ENCODE data around the gene SNX15.
"Not testable (repeated sequence)": the region's sequence is repeated elsewhere in the genome, so short reads cannot be mapped to it uniquely, and the experiment has no call there.

Gene SNX15, protein sequence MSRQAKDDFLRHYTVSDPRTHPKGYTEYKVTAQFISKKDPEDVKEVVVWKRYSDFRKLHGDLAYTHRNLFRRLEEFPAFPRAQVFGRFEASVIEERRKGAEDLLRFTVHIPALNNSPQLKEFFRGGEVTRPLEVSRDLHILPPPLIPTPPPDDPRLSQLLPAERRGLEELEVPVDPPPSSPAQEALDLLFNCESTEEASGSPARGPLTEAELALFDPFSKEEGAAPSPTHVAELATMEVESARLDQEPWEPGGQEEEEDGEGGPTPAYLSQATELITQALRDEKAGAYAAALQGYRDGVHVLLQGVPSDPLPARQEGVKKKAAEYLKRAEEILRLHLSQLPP

DNA sequence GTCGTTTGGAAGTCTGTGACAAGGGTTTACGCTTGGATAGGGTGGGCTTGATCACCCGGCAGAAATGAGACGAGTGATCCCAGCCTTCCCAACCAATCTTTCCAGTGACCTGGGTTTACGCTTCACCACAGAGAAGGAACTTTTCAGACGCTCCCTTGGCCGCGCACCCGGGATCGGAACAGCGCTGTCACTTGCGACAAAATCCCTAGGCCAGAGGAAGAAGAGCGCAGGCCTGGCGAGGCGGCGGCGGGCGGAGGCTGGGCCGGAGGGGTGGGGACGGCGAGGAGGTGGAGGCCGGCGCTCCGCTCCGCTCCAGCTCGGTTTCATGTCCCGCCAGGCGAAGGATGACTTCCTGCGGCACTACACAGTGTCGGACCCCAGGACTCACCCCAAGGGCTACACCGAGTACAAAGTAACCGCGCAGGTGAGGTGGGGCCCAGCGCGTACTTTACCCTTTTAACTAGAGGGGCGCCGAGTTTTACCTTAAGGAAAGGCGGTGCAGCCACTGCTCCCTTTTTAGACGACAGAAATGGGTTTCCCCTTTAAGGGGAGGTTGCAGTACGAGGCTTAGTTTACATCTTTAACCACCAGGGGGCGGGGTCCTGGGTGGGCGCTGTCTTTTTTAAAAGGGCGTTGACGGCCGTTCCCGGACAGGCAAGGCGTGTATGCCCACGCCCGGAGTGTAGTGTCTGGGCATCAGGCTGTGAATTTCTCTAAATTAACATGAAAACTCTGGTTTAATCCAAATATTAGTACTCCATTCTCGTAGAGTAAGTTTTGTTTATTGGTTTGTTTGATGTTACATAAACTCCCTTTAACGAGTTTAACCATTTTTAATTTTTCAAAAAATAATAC is at the start of gene SNX15:
Gene SNX15 (plus strand): TSS at position 227 of the 855 bp plus-strand sequence. CDS start 99 bp downstream, at position 326.
- DNase-seq: peak; percentile 98

DNA sequence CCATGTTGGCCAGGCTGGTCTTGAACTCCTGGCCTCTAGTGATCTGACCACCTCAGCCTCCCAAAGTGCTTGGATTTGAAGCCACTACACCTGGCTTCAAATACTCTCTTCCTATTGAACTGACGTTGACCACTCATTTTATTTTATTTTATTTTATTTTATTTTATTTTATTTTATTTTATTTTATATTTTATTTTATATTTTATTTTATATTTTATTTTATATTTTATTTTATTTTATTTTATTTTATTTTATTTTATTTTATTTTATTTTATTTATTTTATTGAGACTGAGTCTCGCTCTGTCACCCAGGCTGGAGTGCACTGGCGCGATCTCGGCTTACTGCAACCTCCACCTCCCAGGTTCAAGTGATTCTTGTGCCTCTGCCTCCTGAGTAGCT is 43.9 kb upstream of the SNX15 start:
- DNase-seq: not testable (repeated sequence)

DNA sequence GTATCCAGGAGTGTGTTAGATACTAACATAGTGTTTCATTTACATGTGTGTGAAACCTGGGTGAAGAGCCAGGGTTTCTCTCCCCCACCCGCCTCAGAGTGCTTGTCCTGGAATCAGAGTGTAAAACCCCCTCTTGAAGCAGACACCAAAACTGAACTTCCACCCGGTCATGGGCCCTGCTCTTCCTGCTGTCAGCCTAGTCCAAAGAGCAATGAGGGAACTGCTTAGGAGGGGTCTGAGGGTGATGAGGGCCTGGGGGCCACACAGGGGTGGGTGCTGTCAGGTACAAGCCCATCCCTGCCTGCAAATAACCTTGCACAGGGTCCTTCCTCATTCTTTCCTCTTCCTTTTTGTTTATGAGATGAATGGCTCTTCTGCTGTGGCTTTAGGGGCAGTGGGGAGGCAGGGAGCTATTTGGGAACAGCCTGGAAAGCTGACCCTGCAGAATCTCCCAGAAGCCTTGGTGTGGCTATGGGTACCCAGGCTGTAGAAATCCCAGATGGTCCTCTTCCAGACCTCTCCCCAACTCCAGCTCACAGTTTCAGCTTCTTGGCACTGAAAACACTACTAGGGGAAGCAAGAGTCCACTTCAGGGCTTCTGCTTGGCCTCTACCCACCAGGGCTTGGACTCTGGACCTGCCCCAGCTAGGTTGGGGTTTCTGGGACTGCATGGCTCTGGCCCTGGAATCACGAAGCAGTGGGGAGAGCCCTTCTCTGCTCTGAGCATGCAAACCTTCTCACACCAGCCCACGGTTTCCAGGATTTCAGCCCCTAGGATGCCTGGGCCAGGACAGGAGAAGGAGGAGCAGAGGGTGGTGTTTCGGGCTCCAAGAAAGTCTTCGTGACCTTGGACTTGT is 39.0 kb upstream of the SNX15 start:
- DNase-seq: no peak

GRCh38 chr11:64989416-64989815 is 37.8 kb upstream of the SNX15 start:
- DNase-seq: no peak

DNA sequence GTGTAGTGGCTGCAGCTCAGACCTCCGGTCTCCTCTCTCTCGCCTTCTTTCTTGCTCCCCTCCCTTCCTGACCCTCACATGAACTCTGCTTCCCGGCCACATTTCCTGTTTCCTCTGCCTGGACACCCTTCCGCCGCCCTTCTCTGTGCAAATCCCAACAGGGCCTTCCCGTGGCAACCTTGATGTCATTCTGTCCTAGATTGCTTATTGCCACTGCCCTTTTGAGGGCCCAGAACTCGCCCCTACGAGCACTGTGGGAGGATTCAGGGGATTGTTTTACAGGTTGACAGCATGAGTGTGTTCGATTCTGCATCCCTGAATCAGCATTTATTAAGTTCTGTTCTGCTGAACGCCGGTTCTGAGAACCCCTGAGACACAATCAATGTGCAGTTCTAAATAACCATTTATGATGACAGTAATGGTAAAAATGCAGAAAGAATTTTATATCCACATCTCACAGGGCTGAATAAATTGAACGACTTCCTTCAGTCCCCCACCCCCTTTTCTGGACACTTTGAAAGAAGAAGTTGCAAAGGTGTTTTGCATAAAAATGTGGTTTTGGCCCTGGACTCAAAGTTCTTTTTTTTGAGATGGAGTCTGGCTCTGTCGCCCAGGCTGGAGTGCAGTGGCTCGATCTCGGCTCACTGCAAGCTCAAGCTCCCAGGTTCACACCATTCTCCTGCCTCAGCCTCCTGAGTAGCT is 36.9 kb upstream of the SNX15 start:
- no peak for DNase-seq

GRCh38 chr11:64994318-64994717 is 32.9 kb upstream of the SNX15 start:
- DNase-seq: no peak

GRCh38 chr11:64996327-64996709 is 30.9 kb upstream of the SNX15 start:
- DNase-seq: no peak

DNA sequence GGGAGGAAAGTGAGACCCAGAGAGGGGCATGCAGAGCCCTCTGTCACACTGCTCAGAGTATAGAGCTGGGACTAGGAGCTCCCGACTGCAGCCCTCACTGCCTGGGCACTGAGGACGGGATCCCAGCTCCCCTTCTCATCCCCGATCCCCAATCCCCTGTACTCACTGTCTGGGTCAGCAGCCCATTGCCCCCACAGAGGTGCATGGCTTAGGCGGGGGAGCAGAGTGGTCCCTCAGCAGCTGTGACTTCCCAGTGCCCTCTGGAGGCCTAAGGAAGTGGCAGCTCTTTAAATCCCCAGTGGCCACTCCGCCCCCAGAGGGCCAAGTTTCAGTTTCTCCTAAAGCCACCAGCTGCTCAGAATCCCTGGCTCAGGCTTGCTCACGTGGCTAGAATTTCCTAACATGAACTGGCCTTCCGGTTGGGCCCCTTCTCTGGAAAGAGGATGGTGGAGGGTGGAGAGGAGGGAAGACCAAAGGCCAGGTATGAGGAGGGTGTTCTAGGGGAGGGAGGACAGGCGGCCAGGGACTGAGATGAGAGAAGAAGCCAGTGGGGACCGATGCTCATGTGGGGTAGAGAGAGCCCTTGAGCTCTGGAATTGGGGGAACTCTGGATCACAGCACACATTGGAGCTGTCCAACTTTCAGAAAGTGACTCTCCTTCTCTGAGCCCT is 30.4 kb upstream of the SNX15 start, which contains the start of gene BATF2:
Gene BATF2 (minus strand): TSS at position 262 of the 671 bp plus-strand sequence. CDS start 57 bp downstream, at position 205.
- DNase-seq: peak; percentile 71

DNA sequence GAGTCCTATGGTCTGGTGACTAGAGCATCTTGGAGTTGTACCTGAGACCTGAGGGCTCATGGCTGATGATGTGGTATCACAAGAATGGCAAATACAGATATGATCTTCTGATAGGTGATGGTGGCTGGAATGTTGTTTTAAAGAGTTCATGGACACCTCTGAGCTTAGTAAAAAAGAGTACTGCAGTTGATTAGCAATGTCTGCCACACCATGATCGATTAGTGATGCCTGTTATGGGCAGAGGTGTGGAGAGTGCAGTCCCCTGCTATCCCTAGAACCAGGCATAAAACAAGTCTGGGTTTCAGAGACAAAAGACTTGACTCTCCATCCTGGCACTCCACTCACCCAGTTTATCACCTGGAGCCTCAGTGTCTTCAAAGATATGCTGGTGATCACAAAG is 29.1 kb upstream of the SNX15 start:
- DNase-seq: peak; percentile 46

DNA sequence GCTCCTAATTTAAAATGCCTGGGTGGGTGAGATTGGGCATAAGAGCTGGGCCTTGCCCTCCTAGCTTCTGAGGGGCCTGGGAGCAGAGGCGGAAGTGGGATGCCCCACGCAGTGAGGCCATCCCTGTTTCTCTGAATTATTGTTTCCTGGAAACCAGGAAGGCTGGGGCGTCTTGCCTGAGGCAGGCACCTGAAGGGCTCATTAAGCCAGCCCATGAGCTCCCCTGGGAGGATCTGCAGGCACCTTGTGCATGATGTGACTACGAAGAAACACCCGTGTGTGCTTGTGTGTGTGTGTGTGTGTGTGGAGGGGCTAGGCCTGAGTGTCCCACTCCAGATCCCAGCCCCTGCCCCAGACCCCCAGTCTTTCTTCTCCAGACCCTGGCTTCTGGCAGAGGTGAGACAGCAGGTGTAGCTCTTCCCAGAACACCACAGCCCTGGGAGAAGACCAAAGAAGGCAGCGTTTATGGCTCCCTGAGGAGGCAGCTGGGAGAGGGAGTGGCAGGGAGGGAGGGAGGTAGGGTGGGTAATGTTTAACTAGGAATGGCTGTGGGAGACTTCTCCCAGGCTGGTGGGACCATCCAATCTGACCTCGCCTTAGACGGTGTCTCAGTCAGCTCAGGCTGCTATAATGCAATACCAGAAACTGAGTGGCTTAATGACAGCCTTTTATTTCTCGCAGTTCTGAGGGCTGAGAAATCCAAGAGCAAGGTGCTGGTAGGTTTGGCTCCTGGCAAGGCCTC is 28.4 kb upstream of the SNX15 start:
- peak; percentile 77 for DNase-seq

DNA sequence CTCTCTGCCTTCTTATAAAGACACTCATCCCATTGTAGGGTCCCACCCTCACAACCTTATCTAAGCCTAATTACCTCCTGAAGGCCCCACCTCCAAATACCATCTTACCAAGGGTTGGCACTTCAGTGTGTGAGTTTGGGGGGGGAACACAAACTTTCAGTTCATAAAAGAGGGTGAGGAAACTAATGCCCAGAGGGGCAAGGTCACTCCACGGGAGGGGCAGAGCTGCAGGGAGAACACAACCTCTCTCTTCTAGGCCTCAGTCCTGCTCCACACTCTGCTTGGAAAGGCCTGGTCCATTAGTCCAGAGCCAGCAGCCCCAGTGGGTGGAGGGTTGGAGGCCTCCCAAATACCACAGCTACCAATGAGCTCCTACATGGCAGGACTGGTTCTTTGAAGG is 27.8 kb upstream of the SNX15 start:
- DNase-seq: no peak

- DNase-seq: no peak
These were observed 24.5 kb upstream of the SNX15 start for GRCh38 chr11:65002706-65003105.

- no peak for DNase-seq
These were observed 24.0 kb upstream of the SNX15 start for GRCh38 chr11:65003282-65003681.

DNA sequence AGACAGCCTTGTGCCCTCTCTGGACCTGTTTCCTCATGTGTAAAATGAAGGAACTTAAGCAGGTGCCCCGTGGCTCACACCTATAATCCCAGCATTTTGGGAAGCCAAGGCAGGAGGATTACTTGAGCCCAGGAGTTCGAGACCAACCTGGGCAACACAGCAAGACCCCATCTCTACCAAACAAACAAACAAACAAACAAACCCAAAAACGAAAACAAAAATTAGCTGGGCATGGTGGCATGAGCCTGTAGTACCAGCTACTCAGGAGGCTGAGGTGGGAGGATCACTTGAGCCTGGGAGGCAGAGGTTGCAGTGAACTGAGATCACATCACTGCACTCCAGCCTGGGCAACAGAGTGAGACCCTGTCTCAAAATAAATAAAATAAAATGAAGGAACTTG is 23.3 kb upstream of the SNX15 start:
- not testable (repeated sequence) for DNase-seq

- no peak for DNase-seq
These were observed 19.2 kb upstream of the SNX15 start for GRCh38 chr11:65008016-65008415.

DNA sequence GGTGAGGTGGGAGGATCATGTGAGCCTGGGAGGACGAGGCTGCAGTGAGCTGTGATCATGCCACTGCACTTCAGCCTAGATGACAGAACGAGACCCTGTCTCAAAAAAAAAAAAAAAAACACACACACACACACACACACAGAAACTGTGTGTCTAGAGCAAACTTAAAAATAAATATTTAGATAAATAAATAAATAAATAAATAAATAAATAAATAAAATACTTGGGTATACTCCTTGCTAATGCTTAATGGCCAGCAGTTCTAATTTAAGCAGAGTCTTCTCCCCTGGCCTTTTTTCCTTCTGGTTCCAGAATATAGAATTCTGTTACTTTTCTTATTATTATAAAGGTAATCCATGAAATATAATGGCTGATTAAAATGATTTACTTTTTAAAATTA is 18.4 kb upstream of the SNX15 start:
- no peak for DNase-seq

GRCh38 chr11:65013130-65013887 is 13.9 kb upstream of the SNX15 start:
- DNase-seq: peak; percentile 89

DNA sequence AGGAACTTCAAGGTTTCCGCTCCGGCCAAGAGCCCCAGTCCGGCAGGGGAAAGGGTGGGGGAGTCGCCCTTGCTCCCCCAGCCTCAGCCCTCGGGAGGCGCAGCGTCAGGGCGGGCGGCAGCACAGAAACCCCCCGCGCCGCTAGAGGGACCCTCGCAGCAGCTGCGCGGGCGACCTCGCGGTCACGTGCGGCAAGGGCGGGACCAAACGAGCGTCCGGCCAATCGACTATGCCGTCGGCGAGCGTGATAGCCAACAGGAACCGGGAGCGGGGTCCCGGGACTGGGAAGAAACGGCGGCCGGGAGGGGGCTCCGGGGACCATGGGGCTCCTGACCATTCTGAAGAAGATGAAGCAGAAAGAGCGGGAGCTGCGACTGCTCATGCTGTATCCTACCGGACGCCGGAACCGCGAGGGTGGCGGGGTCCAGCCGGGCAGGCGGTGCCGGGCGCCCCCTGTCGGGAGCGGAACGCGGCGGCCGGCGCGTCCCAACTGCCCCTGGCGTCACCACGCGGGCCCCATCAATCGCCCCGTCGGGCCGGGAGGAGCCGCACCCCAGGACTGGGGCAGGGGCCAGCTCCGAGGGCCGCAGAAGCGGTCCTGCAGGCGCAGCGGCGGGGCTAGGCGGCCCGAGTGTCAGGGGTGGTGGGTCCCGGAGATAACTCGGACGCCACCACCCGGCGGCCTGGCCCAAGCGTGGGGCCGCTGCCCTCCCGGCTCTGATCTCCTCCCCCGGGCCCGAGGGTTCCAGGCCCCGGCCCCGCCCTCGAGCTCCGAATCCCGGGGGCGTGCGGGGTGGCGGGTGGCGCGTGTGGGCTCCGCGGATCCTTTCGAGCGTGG is 13.1 kb upstream of the SNX15 start, which contains the start of gene ARL2:
Gene ARL2 (plus strand): TSS at position 273 of the 838 bp plus-strand sequence. CDS start 48 bp downstream, at position 321.
- peak; percentile 90 for DNase-seq

DNA sequence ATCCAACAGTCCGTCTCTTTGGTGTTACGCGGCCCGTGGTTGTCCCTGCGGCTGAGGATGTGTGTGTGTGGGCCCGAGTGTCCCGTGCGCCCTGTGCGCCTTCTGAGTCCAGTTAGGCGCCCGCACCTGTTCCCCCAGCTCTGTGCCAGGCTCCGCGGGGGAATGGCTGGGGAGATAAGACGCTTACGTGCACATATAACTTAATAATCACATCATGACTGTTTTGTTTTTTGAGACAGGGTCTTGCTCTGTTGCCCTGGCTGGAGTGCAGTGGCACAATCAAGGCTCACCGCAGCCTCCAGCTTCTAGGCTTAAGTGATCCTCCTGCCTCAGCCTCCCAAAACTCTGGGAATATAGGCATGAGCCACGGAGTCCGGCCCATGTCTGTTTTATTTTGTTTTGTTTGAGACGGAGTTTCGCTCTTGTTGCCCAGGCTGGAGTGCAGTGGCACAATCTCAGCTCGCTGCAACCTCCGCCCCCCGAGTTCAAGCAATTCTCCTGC is 12.5 kb upstream of the SNX15 start:
- DNase-seq: no peak
